K562 (cell line): ENCODE results near the gene KLF1. TPM values are rescaled to one million over a fixed set of nuclear protein-coding genes. Genes with fewer than 3 reads are reported as not detected.

Source experiments
- RFX5 ChIP-seq: IDR thresholded peaks from 2 replicates; pipeline ENCODE4 v1.6.1; 2011; ENCODE audit warnings: low read depth, mild to moderate bottlenecking, improper control_type of control experiment, low read length
- TFE3 ChIP-seq: fragments of 450-650 bp; formaldehyde crosslinking; IDR thresholded peaks from 2 replicates; pipeline ENCODE4 v1.4.0; 2020; ENCODE audit warnings: mild to moderate bottlenecking, mixed read lengths
- ZNF407 ChIP-seq: fragments of 450-650 bp; IDR thresholded peaks from 2 replicates; pipeline ENCODE4 v1.6.1; 2016; ENCODE audit warnings: low read depth
- polyA plus RNA-seq, 8 experiments: library from polyadenylated mRNA; depleted of rRNA in 4 of 8; stranded (reverse) in 5 of 8; unstranded in 3 of 8; fragments of >200 nt; fragmentation: Nextera tagmentation in 2 of 8; fragmentation: Illumina TruSeq in 1 of 8; extraction: Ambion mirVana in 2 of 8; extraction: Trizol in 1 of 8; gene quantifications; 2 replicates each; pipeline versions ENCODE4 v1.2.1 to v1.2.3, GENCODE V29; 2011 to 2014; ENCODE audit warnings: inconsistent platforms in 1 of 8, missing spikeins in 1 of 8
- total RNA-seq, 7 experiments: library from RNA; depleted of rRNA in 6 of 7; stranded (reverse); fragments of >200 nt in 6 of 7; fragmentation: Illumina TruSeq in 2 of 7; extraction: Trizol in 2 of 7; gene quantifications; 2 replicates each; pipeline versions ENCODE4 v1.2.1 to v1.2.3, GENCODE V29; 2011 to 2021; ENCODE audit warnings: low replicate concordance in 1 of 7

The KLF1 gene
- total and polyA plus RNA-seq, 9 of the 15 experiments (the other 6 are each of a cell fraction or from before 2014, with no cell fraction given) = 8.4 to 163 (median 47.3) TPM

GRCh38 chr19:12899891-12900518 is 13.0 kb upstream of the KLF1 start (continued):
- no peak for TF ChIP-seq TFE3 (CRISPR knock-in tag)
- no peak for TF ChIP-seq RFX5
- TF ChIP-seq ZNF407 = no peak
- TF ChIP-seq, all 486 proteins: peak for 0
